ENCODE measurements around the gene CD164.
"Not testable (repeated sequence)": the region's sequence is repeated elsewhere in the genome, so short reads cannot be mapped to it uniquely, and the experiment has no call there.

CD164 gene

GRCh38 chr6:109339906-109340678, 42.2 kb downstream of the CD164 start:
- no peak overlapping the region for H3K4me3 ChIP-seq (ENCODE audit: low read depth, low read length)
- TF ChIP-seq MYC (IDR thresholded peaks at IDR 0.05; ENCODE audit: low read depth, low read length), result no peak
- no peak for TF ChIP-seq POLR2A (IDR thresholded peaks at IDR 0.05; ENCODE audit: extremely low read depth, insufficient read length)
- TF ChIP-seq, protein P1, sequence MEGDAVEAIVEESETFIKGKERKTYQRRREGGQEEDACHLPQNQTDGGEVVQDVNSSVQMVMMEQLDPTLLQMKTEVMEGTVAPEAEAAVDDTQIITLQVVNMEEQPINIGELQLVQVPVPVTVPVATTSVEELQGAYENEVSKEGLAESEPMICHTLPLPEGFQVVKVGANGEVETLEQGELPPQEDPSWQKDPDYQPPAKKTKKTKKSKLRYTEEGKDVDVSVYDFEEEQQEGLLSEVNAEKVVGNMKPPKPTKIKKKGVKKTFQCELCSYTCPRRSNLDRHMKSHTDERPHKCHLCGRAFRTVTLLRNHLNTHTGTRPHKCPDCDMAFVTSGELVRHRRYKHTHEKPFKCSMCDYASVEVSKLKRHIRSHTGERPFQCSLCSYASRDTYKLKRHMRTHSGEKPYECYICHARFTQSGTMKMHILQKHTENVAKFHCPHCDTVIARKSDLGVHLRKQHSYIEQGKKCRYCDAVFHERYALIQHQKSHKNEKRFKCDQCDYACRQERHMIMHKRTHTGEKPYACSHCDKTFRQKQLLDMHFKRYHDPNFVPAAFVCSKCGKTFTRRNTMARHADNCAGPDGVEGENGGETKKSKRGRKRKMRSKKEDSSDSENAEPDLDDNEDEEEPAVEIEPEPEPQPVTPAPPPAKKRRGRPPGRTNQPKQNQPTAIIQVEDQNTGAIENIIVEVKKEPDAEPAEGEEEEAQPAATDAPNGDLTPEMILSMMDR (IDR thresholded peaks at IDR 0.05; ENCODE audit: low read depth, low read length), result no peak
- no peak for TF ChIP-seq MAX (IDR thresholded peaks at IDR 0.05; ENCODE audit: low read depth, low read length)
- DNase-seq (ENCODE audit: low read depth), result no peak

- TF ChIP-seq MAX (IDR thresholded peaks at IDR 0.05; ENCODE audit: low read depth, low read length) (no peak), MYC (IDR thresholded peaks at IDR 0.05; ENCODE audit: low read depth, low read length) (no peak), POLR2A (IDR thresholded peaks at IDR 0.05; ENCODE audit: extremely low read depth, insufficient read length) (no peak)
- TF ChIP-seq, protein P1 (IDR thresholded peaks at IDR 0.05; ENCODE audit: low read depth, low read length), result no peak
- no peak overlapping the region for H3K4me3 ChIP-seq (ENCODE audit: low read depth, low read length)
- no peak for DNase-seq (ENCODE audit: low read depth)
Measured at GRCh38 chr6:109336221-109336961, 45.9 kb downstream of the CD164 start.

- not testable (repeated sequence) for H3K4me3 ChIP-seq (ENCODE audit: low read depth, low read length); DNase-seq (ENCODE audit: low read depth)
Measured at GRCh38 chr6:109333870-109334269, 48.4 kb downstream of the CD164 start.

DNA sequence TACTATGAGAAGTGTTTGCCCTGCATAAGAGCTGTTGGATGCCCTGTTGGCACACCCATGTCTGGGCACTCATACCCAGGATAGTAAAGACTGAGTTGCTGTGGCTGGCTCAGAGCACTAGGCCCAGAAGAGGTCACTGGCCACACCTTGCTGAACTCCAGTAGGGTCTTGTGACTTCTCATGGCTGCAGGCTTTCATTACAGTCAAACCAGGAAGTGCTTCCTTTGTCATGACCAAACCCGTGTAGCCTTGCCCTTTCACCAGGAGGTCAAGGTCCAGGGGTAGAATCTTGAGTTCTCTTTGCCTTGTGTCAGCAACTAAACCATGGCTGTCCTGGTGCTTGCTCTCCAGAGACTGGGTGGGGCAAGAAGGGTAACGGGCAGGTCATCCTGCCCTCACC, 49.5 kb downstream of the CD164 start:
- no peak for TF ChIP-seq MYC (IDR thresholded peaks at IDR 0.05; ENCODE audit: low read depth, low read length)
- TF ChIP-seq, protein P1 (IDR thresholded peaks at IDR 0.05; ENCODE audit: low read depth, low read length), result no peak
- TF ChIP-seq POLR2A (IDR thresholded peaks at IDR 0.05; ENCODE audit: extremely low read depth, insufficient read length), result no peak
- no peak for DNase-seq (ENCODE audit: low read depth)
- H3K4me3 ChIP-seq (ENCODE audit: low read depth, low read length), result no peak overlapping the region

DNA sequence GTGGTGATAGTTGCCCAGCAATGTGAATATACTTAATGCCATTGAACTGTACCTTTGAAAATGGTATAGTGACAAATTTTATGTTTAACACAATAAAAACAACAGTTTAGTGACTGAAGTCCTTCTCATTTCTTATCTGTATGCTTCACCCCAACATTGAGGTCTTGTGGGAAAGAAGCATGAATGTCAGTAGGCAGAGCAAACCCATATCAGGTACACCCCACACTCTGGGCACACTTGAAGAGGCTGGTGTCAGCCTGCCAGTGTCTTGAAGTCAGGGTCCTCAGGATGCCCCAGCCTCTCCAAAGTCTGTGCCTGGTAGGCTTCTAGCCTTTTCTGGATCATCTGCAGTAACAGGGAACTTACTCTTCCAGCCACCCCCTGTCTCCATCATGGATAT, 51.2 kb downstream of the CD164 start:
- H3K4me3 ChIP-seq (ENCODE audit: low read depth, low read length), result no peak overlapping the region
- DNase-seq (ENCODE audit: low read depth), result no peak
- no peak for TF ChIP-seq MAX (IDR thresholded peaks at IDR 0.05; ENCODE audit: low read depth, low read length)
- no peak for TF ChIP-seq POLR2A (IDR thresholded peaks at IDR 0.05; ENCODE audit: extremely low read depth, insufficient read length)
- TF ChIP-seq, protein P1 (IDR thresholded peaks at IDR 0.05; ENCODE audit: low read depth, low read length), result no peak
- TF ChIP-seq MYC (IDR thresholded peaks at IDR 0.05; ENCODE audit: low read depth, low read length), result no peak

- no peak overlapping the region for H3K4me3 ChIP-seq (ENCODE audit: low read depth, low read length)
- TF ChIP-seq, protein P1 (IDR thresholded peaks at IDR 0.05; ENCODE audit: low read depth, low read length), result no peak
- no peak for DNase-seq (ENCODE audit: low read depth)
Measured at GRCh38 chr6:109330263-109330662, 52.0 kb downstream of the CD164 start.
